Midbrain (tissue), 1 donor: ENCODE results near the gene ABLIM3.

Experiments used
- DNase-seq: peaks from one replicate; lab custom pipeline; 2025; lab: John Stamatoyannopoulos, UW

ABLIM3 gene

GRCh38 chr5:149157330-149157729, 16.0 kb downstream of the ABLIM3 start:
- no peak for DNase-seq

GRCh38 chr5:149160291-149160787, 19.0 kb downstream of the ABLIM3 start:
- DNase-seq, result no peak

- peak; percentile 18 for DNase-seq
Observed at GRCh38 chr5:149161026-149161687, 19.9 kb downstream of the ABLIM3 start.

GRCh38 chr5:149161850-149162249, 20.6 kb downstream of the ABLIM3 start:
- no peak for DNase-seq

GRCh38 chr5:149162401-149163084, 21.2 kb downstream of the ABLIM3 start:
- DNase-seq, result no peak

GRCh38 chr5:149164731-149165130, 23.4 kb downstream of the ABLIM3 start:
- DNase-seq, result no peak

- DNase-seq, result no peak
Observed at GRCh38 chr5:149166128-149166527, 24.8 kb downstream of the ABLIM3 start.

- DNase-seq, result no peak
Observed at GRCh38 chr5:149166591-149167100, 25.4 kb downstream of the ABLIM3 start.

- DNase-seq, result no peak
Observed at GRCh38 chr5:149168276-149168906, 27.1 kb downstream of the ABLIM3 start.

GRCh38 chr5:149170299-149170698, 29.0 kb downstream of the ABLIM3 start:
- no peak for DNase-seq

GRCh38 chr5:149172261-149172660, 31.0 kb downstream of the ABLIM3 start:
- DNase-seq, result no peak

GRCh38 chr5:149172709-149173505, 31.6 kb downstream of the ABLIM3 start:
- DNase-seq, result no peak

GRCh38 chr5:149174847-149175234, 33.5 kb downstream of the ABLIM3 start:
- no peak for DNase-seq

- DNase-seq, result peak; percentile 11
Observed at GRCh38 chr5:149175346-149176105, 34.2 kb downstream of the ABLIM3 start.

- no peak for DNase-seq
Observed at GRCh38 chr5:149177339-149177843, 36.1 kb downstream of the ABLIM3 start.

GRCh38 chr5:149177911-149178565, 36.7 kb downstream of the ABLIM3 start:
- DNase-seq, result no peak

GRCh38 chr5:149181732-149182131, 40.4 kb downstream of the ABLIM3 start:
- DNase-seq, result no peak

GRCh38 chr5:149182241-149182640, 40.9 kb downstream of the ABLIM3 start:
- no peak for DNase-seq

GRCh38 chr5:149185067-149185466, 43.8 kb downstream of the ABLIM3 start:
- DNase-seq, result no peak

- no peak for DNase-seq
Observed at GRCh38 chr5:149186506-149186905, 45.2 kb downstream of the ABLIM3 start.
